Endothelial cell of umbilical vein (primary cell): ENCODE data around the gene NCEH1. TPM values are rescaled to one million over a fixed set of nuclear protein-coding genes. Genes with fewer than 3 reads are reported as not detected.

Experiments
- BruUV-seq: library from RNA; stranded (reverse); fragments of 400-500 nt; replicated peaks from 2 replicates; lab custom pipeline; 2021; lab: Mats Ljungman, UMichigan
- CTCF ChIA-PET: fragments of 300-600, 350-600 bp; sonication (Branson Sonifier 250); formaldehyde crosslinking; loops from one replicate; lab custom pipeline; 2021; ENCODE audit warnings: antibody characterized with exemption, inconsistent platforms; lab: Charles Lee
- POLR2A ChIA-PET: fragments of 300-600, 350-600 bp; sonication (Branson Sonifier 250); formaldehyde crosslinking; loops from one replicate; lab custom pipeline; 2021; ENCODE audit warnings: antibody characterized with exemption, inconsistent platforms; lab: Charles Lee
- DNase-seq: peaks from one replicate; pipeline ENCODE4 v3.0.0-alpha.2; 2011; ENCODE audit warnings: low read depth, low spot score
- FAIRE-seq: peaks from 2 replicates; lab custom pipeline; 2011; peaks lifted over from hg19 to GRCh38; lab: Jason Lieb, UNC
- H2AFZ ChIP-seq: 2 replicates; pipeline ENCODE4 v1.6.0; 2012; ENCODE audit warnings: low read depth, low read length, control low read depth, inconsistent platforms
- H3K27ac ChIP-seq: 2 replicates; pipeline ENCODE4 v1.5.1; 2011; ENCODE audit warnings: low read depth, mild to moderate bottlenecking, control low read depth, low read length, moderate library complexity; ENCODE audit not compliant: insufficient read depth
- H3K27me3 ChIP-seq, 2 experiments: 2 replicates each; pipeline versions ENCODE4 v1.6.0 to v1.6.1; 2011; ENCODE audit warnings: low read length in 2 of 2, mixed read lengths in 1 of 2; ENCODE audit not compliant: control insufficient read depth in 2 of 2, insufficient read depth in 2 of 2
- H3K36me3 ChIP-seq, 2 experiments: 2 replicates in 1 of 2; 3 replicates in 1 of 2; pipeline ENCODE4 v1.5.1; 2011; ENCODE audit warnings: low read length in 2 of 2, mild to moderate bottlenecking in 1 of 2, moderate library complexity in 1 of 2; ENCODE audit not compliant: control insufficient read depth in 2 of 2, insufficient read depth in 2 of 2; ENCODE audit errors: extremely low read depth in 1 of 2
- H3K4me1 ChIP-seq: 3 replicates; pipeline ENCODE4 v1.5.1; 2011; ENCODE audit warnings: mild to moderate bottlenecking, low read length; ENCODE audit not compliant: control insufficient read depth, insufficient read depth; ENCODE audit errors: extremely low read depth
- H3K4me2 ChIP-seq: 2 replicates; pipeline ENCODE4 v1.6.1; 2011; ENCODE audit warnings: low read length, control low read depth, mixed read lengths; ENCODE audit not compliant: insufficient read depth
- H3K4me3 ChIP-seq, 3 experiments: fragments of 200-600 bp in 1 of 3; sonication (generic), shearing (Covaris generic) in 1 of 3; replicated peaks in 1 of 3; 2 replicates each; pipeline ENCODE4 v1.5.1; 2011 to 2016; ENCODE audit warnings: control low read depth in 3 of 3, low read length in 3 of 3, mild to moderate bottlenecking in 2 of 3, inconsistent platforms in 1 of 3, low read depth in 1 of 3, moderate library complexity in 1 of 3; ENCODE audit not compliant: insufficient read depth in 1 of 3
- H3K79me2 ChIP-seq: 2 replicates; pipeline ENCODE4 v1.6.0; 2012; ENCODE audit warnings: low read length, inconsistent platforms; ENCODE audit not compliant: control insufficient read depth, insufficient read depth
- H3K9ac ChIP-seq: replicated peaks from 2 replicates; pipeline ENCODE3; 2011; ENCODE audit warnings: low read length, control low read depth; ENCODE audit not compliant: insufficient read depth; ENCODE audit errors: extremely low read depth
- H3K9me1 ChIP-seq: replicated peaks from 3 replicates; pipeline ENCODE4 v1.6.0; 2011; ENCODE audit warnings: mild to moderate bottlenecking, low read length; ENCODE audit not compliant: control insufficient read depth, insufficient read depth; ENCODE audit errors: extremely low read depth
- H3K9me3 ChIP-seq: replicated peaks from 2 replicates; pipeline ENCODE4 v1.5.1; 2012; ENCODE audit warnings: low read length, inconsistent platforms; ENCODE audit not compliant: control insufficient read depth, insufficient read depth
- H4K20me1 ChIP-seq: replicated peaks from 2 replicates; pipeline ENCODE3; 2011; ENCODE audit warnings: mild to moderate bottlenecking, low read length; ENCODE audit not compliant: control insufficient read depth, insufficient read depth; ENCODE audit errors: extremely low read depth
- EZH2 ChIP-seq: IDR thresholded peaks from 2 replicates; pipeline ENCODE4 v1.6.1; 2012; ENCODE audit warnings: borderline replicate concordance, low read depth, mild to moderate bottlenecking, moderate library complexity, low read length, inconsistent platforms; ENCODE audit not compliant: severe bottlenecking
- GATA2 ChIP-seq: IDR thresholded peaks from 2 replicates; pipeline ENCODE4 v1.7.0; 2011; ENCODE audit warnings: low read depth, mild to moderate bottlenecking, moderate library complexity, mixed read lengths, low read length; ENCODE audit not compliant: insufficient read length, insufficient read depth
- JUN ChIP-seq: IDR thresholded peaks from 2 replicates; pipeline ENCODE4 v1.6.1; 2011; ENCODE audit warnings: borderline replicate concordance, low read depth; ENCODE audit not compliant: insufficient read length, insufficient read depth
- MYC ChIP-seq: IDR thresholded peaks from one replicate; pipeline ENCODE4 v1.6.1; 2011; ENCODE audit warnings: mild to moderate bottlenecking, low read depth, low read length
- POLR2AphosphoS5 ChIP-seq: IDR thresholded peaks from 2 replicates; pipeline ENCODE4 v1.6.1; 2012; ENCODE audit warnings: low read depth, mild to moderate bottlenecking, control low read depth, low read length, moderate library complexity; ENCODE audit not compliant: insufficient read depth
- dilution Hi-C: fragments of 300-500 bp; cut with MboI; formaldehyde crosslinking; loops from one replicate; pipeline ENCODE4 v1.15.0; 2019; ENCODE audit warnings: low sequenced_read_pairs; ENCODE audit not compliant: extremely low pct_ligation_motif_present
- intact Hi-C: fragments of 100-400 bp; cut with micrococcal nuclease; formaldehyde crosslinking; loops from one replicate; pipeline ENCODE4 v1.10.0; 2022
- polyA plus RNA-seq, 4 experiments: library from polyadenylated mRNA; depleted of rRNA in 3 of 4; stranded (reverse) in 3 of 4; unstranded in 1 of 4; fragments of >200 nt; gene quantifications; 2 replicates each; pipeline versions ENCODE4 v1.2.1 to v1.2.3, GENCODE V29; 2011 to 2012; ENCODE audit warnings: missing spikeins in 1 of 4
- total RNA-seq: library from RNA; stranded (reverse); gene quantifications from 2 replicates; pipeline ENCODE4 v1.2.3, GENCODE V29; 2021
- TF ChIP-seq, protein P1 (sequence below), 2 donors: IDR thresholded peaks; 1 replicate in 1 of 2; 2 replicates in 1 of 2; pipeline ENCODE4 v1.5.1; 2011; ENCODE audit warnings: low read length in 2 of 2, mild to moderate bottlenecking in 2 of 2, moderate library complexity in 2 of 2, control low read depth in 1 of 2, inconsistent platforms in 1 of 2, low read depth in 1 of 2; ENCODE audit not compliant: insufficient read depth in 1 of 2; ENCODE audit errors: extremely low read depth in 1 of 2
- TF ChIP-seq, protein P2 (sequence below): IDR thresholded peaks from 2 replicates; pipeline ENCODE4 v1.6.1; 2011; ENCODE audit not compliant: insufficient read depth, insufficient read length

NCEH1 gene
- total and polyA plus RNA-seq, 2 donors (not counting 3 experiments of a cell fraction or from before 2014, with no cell fraction given): 10.0 to 20.3 TPM

DNA sequence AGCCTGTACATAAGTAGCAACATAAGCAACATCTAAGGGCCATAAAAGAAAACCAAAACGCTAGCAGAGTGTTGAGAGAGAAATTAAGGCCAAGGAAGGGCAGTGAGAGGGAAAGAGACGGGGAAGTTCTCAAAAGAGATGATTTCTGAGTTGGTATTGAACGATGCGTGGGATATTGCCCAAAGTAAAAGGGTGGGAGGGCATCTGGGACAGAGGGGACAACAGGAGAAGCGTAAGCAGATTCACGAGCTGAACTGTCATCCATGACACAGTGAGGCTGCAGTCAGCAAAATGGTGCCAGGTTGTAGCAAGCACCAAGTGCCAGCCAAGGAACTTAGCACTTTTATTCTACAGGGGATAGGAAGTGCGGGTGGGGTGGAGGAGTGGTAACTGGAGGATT is 11.8 kb downstream of the NCEH1 start:
- FAIRE-seq (no peak), DNase-seq (no peak)
- no TSS peak for BruUV-seq
- Histone ChIP-seq H3K4me2 (no peak overlapping the region), H3K27ac (no peak overlapping the region), H2AFZ (no peak overlapping the region), H3K79me2 (peaks cover 82% of the 10 kb centered on the region), H3K4me1 (no peaks in the 10 kb centered on the region), H4K20me1 (no peaks in the 10 kb centered on the region), H3K4me3 (no peak overlapping the region), H3K27me3 (no peaks in the 10 kb centered on the region), H3K9ac (no peak overlapping the region), H3K9me1 (no peaks in the 10 kb centered on the region), H3K9me3 (no peaks in the 10 kb centered on the region), H3K36me3 (no peaks in the 10 kb centered on the region)
- ChIA-PET POLR2A (no interaction called here), CTCF (interaction anchor here (1.1 kb wide), 1 partner anchor 9 kb away, joined by 3 read pairs; no protein-coding TSS in a partner anchor)
- dilution Hi-C loops: no loop called here
- TF ChIP-seq GATA2: no peak
- TF ChIP-seq MYC: no peak
- no peak for TF ChIP-seq POLR2AphosphoS5
- no peak for TF ChIP-seq EZH2
- no peak for TF ChIP-seq JUN
- TF ChIP-seq, protein P1, sequence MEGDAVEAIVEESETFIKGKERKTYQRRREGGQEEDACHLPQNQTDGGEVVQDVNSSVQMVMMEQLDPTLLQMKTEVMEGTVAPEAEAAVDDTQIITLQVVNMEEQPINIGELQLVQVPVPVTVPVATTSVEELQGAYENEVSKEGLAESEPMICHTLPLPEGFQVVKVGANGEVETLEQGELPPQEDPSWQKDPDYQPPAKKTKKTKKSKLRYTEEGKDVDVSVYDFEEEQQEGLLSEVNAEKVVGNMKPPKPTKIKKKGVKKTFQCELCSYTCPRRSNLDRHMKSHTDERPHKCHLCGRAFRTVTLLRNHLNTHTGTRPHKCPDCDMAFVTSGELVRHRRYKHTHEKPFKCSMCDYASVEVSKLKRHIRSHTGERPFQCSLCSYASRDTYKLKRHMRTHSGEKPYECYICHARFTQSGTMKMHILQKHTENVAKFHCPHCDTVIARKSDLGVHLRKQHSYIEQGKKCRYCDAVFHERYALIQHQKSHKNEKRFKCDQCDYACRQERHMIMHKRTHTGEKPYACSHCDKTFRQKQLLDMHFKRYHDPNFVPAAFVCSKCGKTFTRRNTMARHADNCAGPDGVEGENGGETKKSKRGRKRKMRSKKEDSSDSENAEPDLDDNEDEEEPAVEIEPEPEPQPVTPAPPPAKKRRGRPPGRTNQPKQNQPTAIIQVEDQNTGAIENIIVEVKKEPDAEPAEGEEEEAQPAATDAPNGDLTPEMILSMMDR (IDR thresholded peaks at IDR 0.05; ENCODE audit: extremely low read depth in 1 of 2, insufficient read depth in 1 of 2, low read depth in 1 of 2, low read length in 2 of 2): no peak
- TF ChIP-seq, protein P2, sequence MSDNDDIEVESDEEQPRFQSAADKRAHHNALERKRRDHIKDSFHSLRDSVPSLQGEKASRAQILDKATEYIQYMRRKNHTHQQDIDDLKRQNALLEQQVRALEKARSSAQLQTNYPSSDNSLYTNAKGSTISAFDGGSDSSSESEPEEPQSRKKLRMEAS: no peak
- intact Hi-C loops: no loop called here
